H1 (cell line): ENCODE data around the gene ENPEP. TPM values are rescaled to one million over a fixed set of nuclear protein-coding genes. Genes with fewer than 3 reads are reported as not detected.

Experiments
- CTCF ChIA-PET: fragments of 300-600 bp; sonication (Branson Sonifier 250); formaldehyde crosslinking; loops from one replicate; lab custom pipeline; 2021; ENCODE audit not compliant: partially characterized antibody; lab: Charles Lee
- POLR2A ChIA-PET: fragments of 300-600 bp; sonication (Branson Sonifier 250); formaldehyde crosslinking; loops from one replicate; lab custom pipeline; 2021; ENCODE audit warnings: inconsistent platforms; ENCODE audit not compliant: partially characterized antibody; lab: Charles Lee
- DNase-seq, 2 experiments: peaks; one replicate each; pipeline versions ENCODE4 v3.0.0 to v3.0.0-alpha.2; 2010 to 2022; ENCODE audit warnings: low spot score in 2 of 2, low read depth in 1 of 2, mixed read lengths in 1 of 2
- FAIRE-seq: peaks from 2 replicates; lab custom pipeline; 2011; peaks lifted over from hg19 to GRCh38; lab: Jason Lieb, UNC
- H2AFZ ChIP-seq: 2 replicates; pipeline ENCODE4 v1.8.1; 2012; ENCODE audit warnings: low read length, inconsistent platforms
- H2AK5ac ChIP-seq: 2 replicates; pipeline ENCODE4 v1.6.1; 2013; ENCODE audit warnings: low read depth, low read length
- H2BK120ac ChIP-seq: replicated peaks from 2 replicates; pipeline ENCODE3; 2013; ENCODE audit warnings: low read depth, low read length, inconsistent platforms
- H2BK12ac ChIP-seq: 2 replicates; pipeline ENCODE4 v1.6.1; 2013; ENCODE audit warnings: low read depth, low read length
- H2BK15ac ChIP-seq: 2 replicates; pipeline ENCODE4 v1.6.1; 2013; ENCODE audit warnings: low read length
- H2BK20ac ChIP-seq: 2 replicates; pipeline ENCODE4 v1.6.1; 2013; ENCODE audit warnings: low read length
- H2BK5ac ChIP-seq: 2 replicates; pipeline ENCODE4 v1.6.1; 2013; ENCODE audit warnings: low read depth, low read length
- H3K14ac ChIP-seq: 2 replicates; pipeline ENCODE4 v1.6.1; 2013; ENCODE audit warnings: inconsistent platforms; ENCODE audit not compliant: insufficient read length
- H3K18ac ChIP-seq: 2 replicates; pipeline ENCODE4 v1.6.1; 2013; ENCODE audit warnings: low read length; ENCODE audit errors: extremely low read depth
- H3K23ac ChIP-seq: 2 replicates; pipeline ENCODE4 v1.6.1; 2013; ENCODE audit warnings: inconsistent platforms; ENCODE audit not compliant: insufficient read length
- H3K23me2 ChIP-seq: 2 replicates; pipeline ENCODE4 v1.6.1; 2013; ENCODE audit warnings: low read depth, low read length
- H3K27ac ChIP-seq: 2 replicates; pipeline ENCODE4 v1.6.1; 2011; ENCODE audit warnings: low read depth, low read length, inconsistent platforms
- H3K27me3 ChIP-seq, 4 experiments: replicated peaks in 1 of 4; 1 replicate in 1 of 4; 2 replicates in 3 of 4; pipeline versions ENCODE4 v1.6.1 to v1.8.1; 2011 to 2013; ENCODE audit warnings: low read length in 3 of 4, mild to moderate bottlenecking in 3 of 4, inconsistent platforms in 2 of 4, mixed read lengths in 2 of 4, moderate library complexity in 1 of 4; ENCODE audit not compliant: control insufficient read depth in 3 of 4, insufficient read depth in 3 of 4; ENCODE audit errors: extremely low read depth in 1 of 4
- H3K36me3 ChIP-seq, 4 experiments: 2 replicates each; pipeline versions ENCODE4 v1.6.1 to v1.8.1; 2011 to 2013; ENCODE audit warnings: mild to moderate bottlenecking in 4 of 4, low read length in 3 of 4, moderate library complexity in 2 of 4, control low read depth in 1 of 4, inconsistent platforms in 1 of 4; ENCODE audit not compliant: insufficient read depth in 4 of 4, control insufficient read depth in 2 of 4
- H3K4ac ChIP-seq: replicated peaks from 2 replicates; pipeline ENCODE3; 2013; ENCODE audit warnings: low read length, low read depth, mixed read lengths, inconsistent platforms; ENCODE audit not compliant: insufficient read length
- H3K4me1 ChIP-seq, 4 experiments: replicated peaks in 1 of 4; 1 replicate in 1 of 4; 2 replicates in 3 of 4; pipeline versions ENCODE4 v1.6.1 to v1.8.1; 2011 to 2013; ENCODE audit warnings: low read length in 3 of 4, inconsistent platforms in 2 of 4, mixed read lengths in 1 of 4; ENCODE audit not compliant: insufficient read depth in 4 of 4, control insufficient read depth in 3 of 4
- H3K4me2 ChIP-seq, 2 experiments: 2 replicates each; pipeline versions ENCODE4 v1.6.1 to v1.8.1; 2011 to 2013; ENCODE audit warnings: low read depth in 2 of 2, low read length in 2 of 2, control low read depth in 1 of 2, inconsistent platforms in 1 of 2, mild to moderate bottlenecking in 1 of 2; ENCODE audit not compliant: insufficient read depth in 1 of 2
- H3K4me3 ChIP-seq, 4 experiments: fragments of 200-600, 300-600 bp in 1 of 4; sonication (generic), shearing (Covaris generic), sonication (Bioruptor Twin) in 1 of 4; 2 replicates each; pipeline versions ENCODE4 v1.5.1 to v1.8.1; 2011 to 2016; ENCODE audit warnings: low read length in 4 of 4, low read depth in 3 of 4, control low read depth in 2 of 4, inconsistent platforms in 2 of 4, mild to moderate bottlenecking in 2 of 4, mixed read lengths in 1 of 4, moderate library complexity in 1 of 4; ENCODE audit not compliant: insufficient read depth in 2 of 4; ENCODE audit errors: extremely low read depth in 1 of 4
- H3K56ac ChIP-seq: replicated peaks from 2 replicates; pipeline ENCODE3; 2013; ENCODE audit warnings: low read depth, mild to moderate bottlenecking, mixed read lengths, low read length, inconsistent platforms; ENCODE audit not compliant: insufficient read length
- H3K79me1 ChIP-seq: 2 replicates; pipeline ENCODE4 v1.6.1; 2013; ENCODE audit warnings: low read depth, low read length, control low read depth
- H3K79me2 ChIP-seq, 2 experiments: 2 replicates each; pipeline versions ENCODE4 v1.6.1 to v1.8.1; 2012 to 2013; ENCODE audit warnings: low read length in 2 of 2, mild to moderate bottlenecking in 2 of 2, inconsistent platforms in 1 of 2; ENCODE audit not compliant: insufficient read depth in 2 of 2, control insufficient read depth in 1 of 2
- H3K9ac ChIP-seq, 4 experiments: replicated peaks in 1 of 4; 1 replicate in 1 of 4; 2 replicates in 3 of 4; pipeline versions ENCODE4 v1.6.1 to v1.8.1; 2011 to 2013; ENCODE audit warnings: low read depth in 3 of 4, low read length in 3 of 4, control low read depth in 2 of 4, mild to moderate bottlenecking in 2 of 4, moderate library complexity in 2 of 4, inconsistent platforms in 1 of 4; ENCODE audit errors: extremely low read depth in 1 of 4
- H3K9me3 ChIP-seq, 2 experiments: 2 replicates each; pipeline versions ENCODE4 v1.6.1 to v1.8.1; 2012 to 2013; ENCODE audit warnings: mild to moderate bottlenecking in 2 of 2, moderate library complexity in 2 of 2, control low read depth in 1 of 2, inconsistent platforms in 1 of 2, low read depth in 1 of 2, low read length in 1 of 2, mixed read lengths in 1 of 2; ENCODE audit not compliant: insufficient read depth in 2 of 2
- H4K20me1 ChIP-seq, 2 experiments: replicated peaks in 1 of 2; 2 replicates each; pipeline versions ENCODE3 to v1.8.1; 2011 to 2013; ENCODE audit warnings: inconsistent platforms in 2 of 2, low read length in 2 of 2, mild to moderate bottlenecking in 1 of 2; ENCODE audit not compliant: insufficient read depth in 2 of 2, control insufficient read depth in 1 of 2
- H4K5ac ChIP-seq: 2 replicates; pipeline ENCODE4 v1.6.1; 2013; ENCODE audit warnings: low read length, low read depth, mixed read lengths, inconsistent platforms; ENCODE audit not compliant: insufficient read length
- H4K8ac ChIP-seq: 2 replicates; pipeline ENCODE4 v1.8.0; 2013; ENCODE audit warnings: mild to moderate bottlenecking, moderate library complexity, low read length, inconsistent platforms; ENCODE audit not compliant: insufficient read depth; ENCODE audit errors: extremely low read depth
- H4K91ac ChIP-seq: replicated peaks from 2 replicates; pipeline ENCODE3; 2013; ENCODE audit warnings: low read length, mixed read lengths, inconsistent platforms; ENCODE audit not compliant: insufficient read length
- BRCA1 ChIP-seq: IDR thresholded peaks from 2 replicates; pipeline ENCODE4 v1.6.1; 2012; ENCODE audit warnings: low read depth, low read length, improper control_type of control experiment
- HDAC6 ChIP-seq: IDR thresholded peaks from one replicate; pipeline ENCODE4 v1.7.1; 2012; ENCODE audit warnings: low read depth, mild to moderate bottlenecking, inconsistent platforms, low read length, moderate library complexity
- JUN ChIP-seq: IDR thresholded peaks from 2 replicates; pipeline ENCODE4 v1.6.1; 2011; ENCODE audit warnings: low read depth, mild to moderate bottlenecking, improper control_type of control experiment, low read length
- PHF8 ChIP-seq: fragments of 200-600 bp; sonication (generic); conservative IDR thresholded peaks from 2 replicates; pipeline ENCODE4 v1.7.1; 2012; ENCODE audit warnings: low read depth, mild to moderate bottlenecking, inconsistent platforms, low read length, moderate library complexity
- POLR2AphosphoS5 ChIP-seq: IDR thresholded peaks from 2 replicates; pipeline ENCODE4 v1.6.1; 2011; ENCODE audit warnings: low read depth, low read length
- YY1 ChIP-seq: IDR thresholded peaks from 2 replicates; pipeline ENCODE4 v1.6.1; 2011; ENCODE audit warnings: low read depth, mild to moderate bottlenecking, low read length
- WGBS, 2 experiments: shearing (Covaris generic) in 1 of 2; methylation state at CpG; one replicate each; pipeline versions ENCODE4 v1.1.6 to v1.1.7; 2013 to 2015; ENCODE audit warnings: low lambda C conversion rate in 2 of 2, mixed read lengths in 2 of 2, inconsistent platforms in 1 of 2, low coverage in 1 of 2, missing lambda C conversion rate in 1 of 2; ENCODE audit not compliant: insufficient replicate concordance in 2 of 2, insufficient coverage in 1 of 2, insufficient read length in 1 of 2; ENCODE audit errors: extremely low coverage in 1 of 2, missing lambda C conversion rate in 1 of 2; 5-methylcytosine and 5-hydroxymethylcytosine counted together
- polyA plus RNA-seq, 7 experiments: library from polyadenylated mRNA; depleted of rRNA in 3 of 7; stranded (reverse) in 5 of 7; unstranded in 2 of 7; fragments of >200 nt in 5 of 7; fragments of 200-250 nt in 2 of 7; gene quantifications; 1 replicate in 5 of 7; 2 replicates in 1 of 7; 4 replicates in 1 of 7; pipeline versions ENCODE4 v1.2.1 to v1.2.3, GENCODE V29; 2011 to 2013; ENCODE audit warnings: missing spikeins in 2 of 7, mixed read lengths in 2 of 7
- total RNA-seq: library from RNA; stranded (reverse); fragmentation: NEBNext Ultra II Directional; extraction: Animal tissue kit (Norgen Biotek cat#: 25700); gene quantifications from 2 replicates; pipeline ENCODE4 v1.2.1, GENCODE V29; 2021

The ENPEP gene
- total and polyA plus RNA-seq, 2 of the 8 experiments (the other 6 are each of a cell fraction or from before 2014, with no cell fraction given), result 0.09 to 0.61 TPM

- no peak overlapping the region for H3K23ac ChIP-seq
- H3K79me2 ChIP-seq, result no peaks in the 10 kb centered on the region
- no peaks in the 10 kb centered on the region for H3K9me3 ChIP-seq
- H2BK20ac ChIP-seq, result no peak overlapping the region
- H2BK5ac ChIP-seq, result no peak overlapping the region
- TF ChIP-seq PHF8 (no peak), YY1 (no peak), POLR2AphosphoS5 (no peak), HDAC6 (no peak), JUN (no peak), BRCA1 (no peak)
- H4K20me1 ChIP-seq, result peaks cover 0 to 1% of the 10 kb centered on the region in 2 experiments
- DNase-seq (no peak), FAIRE-seq (no peak)
- H2AFZ ChIP-seq, result no peak overlapping the region
- H3K14ac ChIP-seq, result no peak overlapping the region
- H3K4me3 ChIP-seq, result no peak overlapping the region
- H4K5ac ChIP-seq, result no peak overlapping the region
- H3K18ac ChIP-seq, result no peak overlapping the region
- no peak overlapping the region for H2AK5ac ChIP-seq
- H3K56ac ChIP-seq, result no peak overlapping the region
- POLR2A ChIA-PET, result no interaction called here
- CTCF ChIA-PET, result interaction anchor here (1.1 to 3.0 kb wide), 4 partner anchors 10 to 488 kb away, joined by 3 to 24 read pairs (median 6); partner anchors contain the start of gene ENPEP
- H3K23me2 ChIP-seq, result no peaks in the 10 kb centered on the region
- no peak overlapping the region for H3K4ac ChIP-seq
- H3K4me2 ChIP-seq, result no peak overlapping the region
- no peak overlapping the region for H2BK12ac ChIP-seq
- no peaks in the 10 kb centered on the region for H3K36me3 ChIP-seq
- no peak overlapping the region for H3K27ac ChIP-seq
- peaks cover 0 to 9% (median under 1%) of the 10 kb centered on the region in 4 experiments; a peak in 3 of 7 replicates for H3K4me1 ChIP-seq
- no peak overlapping the region for H3K9ac ChIP-seq
- no peak overlapping the region for H4K8ac ChIP-seq
- no peaks in the 10 kb centered on the region for H3K79me1 ChIP-seq
- H2BK120ac ChIP-seq, result no peak overlapping the region
- no peak overlapping the region for H4K91ac ChIP-seq
- no peak overlapping the region for H2BK15ac ChIP-seq
- WGBS, 2 experiments, result 69% methylated on average over 4 of the region's 4 CpGs; no CpG with 5 or more reads in 1 of the 2 experiments
- no peaks in the 10 kb centered on the region for H3K27me3 ChIP-seq
Observed at GRCh38 chr4:110486256-110486655, 10.3 kb downstream of the ENPEP start.
